NCI-H146 treated with DMSO at 0.1 percent for 48 hours (cell line): ENCODE measurements around the gene PLCB3.

Experiments used
- DNase-seq: peaks from one replicate; lab custom pipeline; 2025; ENCODE audit not compliant: unreplicated experiment; lab: John Stamatoyannopoulos, UW

The PLCB3 gene

DNA sequence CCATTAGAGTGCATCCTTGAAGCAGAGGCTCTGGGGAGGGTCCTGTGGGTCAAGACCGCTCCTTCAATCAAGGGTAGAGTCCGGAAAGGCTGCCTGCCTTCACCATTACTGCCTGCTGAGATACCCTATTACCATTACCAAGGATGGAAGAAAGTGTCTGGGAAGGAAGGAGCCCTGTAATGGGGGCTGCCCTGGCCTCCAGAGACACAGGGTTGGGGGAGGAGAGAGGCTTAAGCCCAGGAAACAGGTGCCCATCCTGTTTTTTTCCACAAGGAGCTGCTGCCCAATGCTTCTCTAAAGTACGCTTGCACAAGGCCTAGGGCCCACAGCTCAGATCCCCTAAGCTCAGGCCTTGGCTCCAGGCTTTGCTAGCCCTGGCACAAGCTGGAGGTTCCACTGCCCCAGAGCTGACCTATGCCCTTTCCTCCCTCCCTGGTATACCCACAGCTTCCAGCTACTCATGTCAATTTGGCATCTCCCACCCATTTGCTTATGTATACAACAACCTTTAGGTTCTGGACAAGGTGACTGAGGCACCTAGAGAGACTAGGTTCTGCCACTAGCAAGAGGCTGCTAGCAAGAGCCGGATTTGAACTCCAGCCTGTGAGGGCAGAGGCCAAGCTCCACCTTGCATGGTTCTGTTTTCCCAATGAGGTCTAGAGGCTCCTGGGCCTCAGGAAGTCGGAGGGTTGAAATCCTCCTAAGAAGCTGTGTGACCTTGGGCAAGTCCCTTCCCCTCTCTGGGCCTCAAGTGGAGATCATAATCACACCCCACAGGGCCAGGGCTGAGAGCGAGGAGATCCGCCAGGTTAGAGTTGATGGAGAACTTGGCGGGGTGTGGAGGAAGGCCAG, 1.5 kb upstream of the PLCB3 start:
- DNase-seq: no peak

DNA sequence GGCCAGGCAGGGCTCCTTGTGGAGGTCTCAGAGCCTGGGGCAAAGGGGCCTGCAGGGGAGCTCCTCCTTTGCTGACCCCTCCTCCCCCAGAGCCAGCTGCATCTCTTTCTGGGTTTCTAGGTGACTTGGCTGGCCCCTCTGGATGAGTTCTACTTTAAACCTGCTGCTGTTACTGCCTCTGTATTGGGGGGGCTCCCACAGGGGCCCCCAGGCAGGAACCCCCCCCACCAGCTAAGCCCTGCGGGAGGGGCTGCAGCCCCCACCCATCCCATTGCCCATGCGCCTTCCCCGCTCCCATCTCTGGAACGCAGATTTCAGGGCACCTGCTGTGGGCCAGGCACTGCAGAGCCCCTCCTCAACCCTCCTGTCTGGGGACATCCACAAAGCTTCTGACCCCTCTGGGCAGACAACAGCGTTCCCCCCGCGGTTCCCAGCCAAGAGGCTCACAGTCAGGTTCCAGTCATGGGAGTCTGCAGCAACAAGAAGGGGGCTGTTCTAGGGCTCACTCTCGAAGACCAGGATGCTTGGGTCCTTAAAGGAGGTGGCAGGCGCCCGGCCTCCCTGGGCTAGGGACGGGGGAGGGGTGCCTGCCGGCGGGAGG, 815 bp upstream of the PLCB3 start:
- DNase-seq: no peak

DNA sequence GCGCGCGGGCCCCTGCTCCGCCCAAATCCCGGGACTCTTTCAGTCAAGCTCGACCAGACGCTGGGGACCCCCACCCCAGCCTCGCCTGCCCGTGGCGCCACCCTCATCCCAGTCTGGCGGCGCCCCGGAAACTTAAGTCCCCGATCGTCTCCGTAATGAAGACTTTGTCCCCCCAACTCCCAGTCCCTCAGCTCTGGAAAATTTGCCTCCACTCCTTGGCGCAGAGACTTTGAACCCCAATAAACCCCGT, 348 bp downstream of the PLCB3 start:
- no peak for DNase-seq

- DNase-seq: no peak
Measured at GRCh38 chr11:64252003-64252872, 908 bp downstream of the PLCB3 start.

DNA sequence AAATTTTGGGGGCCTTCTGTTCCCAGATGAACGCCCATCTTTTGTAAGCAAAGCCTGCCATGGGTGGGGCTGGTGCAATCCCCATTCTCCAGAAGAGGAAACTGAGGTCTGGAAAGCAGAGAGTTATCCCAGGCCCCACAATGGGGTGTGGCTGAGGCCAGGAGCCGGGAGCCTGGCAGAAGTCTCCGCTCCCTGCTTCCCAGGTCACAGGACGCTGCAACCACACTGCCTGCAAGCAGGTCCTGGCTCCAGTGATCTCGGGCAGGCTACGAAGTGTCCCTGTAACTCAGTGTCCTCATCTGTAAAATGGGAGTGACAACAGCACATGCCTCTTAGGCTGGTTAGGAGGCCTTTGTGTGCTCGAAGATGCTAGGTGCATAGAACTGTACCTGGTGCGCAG, 1.7 kb downstream of the PLCB3 start:
- DNase-seq: no peak

DNA sequence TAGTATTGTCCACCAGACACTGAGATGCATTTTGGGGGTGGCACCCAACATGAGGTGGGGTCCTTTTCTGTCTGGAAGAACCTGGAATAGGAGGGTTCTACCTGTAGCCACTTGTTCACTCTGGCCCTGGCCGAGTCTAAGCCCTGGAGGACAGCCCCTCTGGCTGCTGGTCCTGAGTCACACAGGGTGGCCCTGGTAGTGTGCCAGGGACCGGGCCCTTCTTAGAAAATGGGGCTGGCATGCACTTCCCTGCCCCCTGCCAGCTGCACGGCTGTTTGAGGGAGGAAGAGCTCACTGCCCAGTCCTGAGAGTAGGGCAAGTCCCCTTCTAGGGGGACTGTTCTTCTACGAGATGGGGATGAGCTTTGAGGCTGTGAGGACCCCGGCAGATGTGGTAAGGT, 2.2 kb downstream of the PLCB3 start:
- no peak for DNase-seq

- no peak for DNase-seq
Measured at GRCh38 chr11:64254326-64254725, 3.0 kb downstream of the PLCB3 start.

- DNase-seq: no peak
Measured at GRCh38 chr11:64255135-64256128, 4.1 kb downstream of the PLCB3 start.

GRCh38 chr11:64256300-64256699, 5.0 kb downstream of the PLCB3 start:
- no peak for DNase-seq

- DNase-seq: no peak
Measured at GRCh38 chr11:64258356-64258755, 7.0 kb downstream of the PLCB3 start.

GRCh38 chr11:64258946-64259532, 7.7 kb downstream of the PLCB3 start:
- DNase-seq: no peak

DNA sequence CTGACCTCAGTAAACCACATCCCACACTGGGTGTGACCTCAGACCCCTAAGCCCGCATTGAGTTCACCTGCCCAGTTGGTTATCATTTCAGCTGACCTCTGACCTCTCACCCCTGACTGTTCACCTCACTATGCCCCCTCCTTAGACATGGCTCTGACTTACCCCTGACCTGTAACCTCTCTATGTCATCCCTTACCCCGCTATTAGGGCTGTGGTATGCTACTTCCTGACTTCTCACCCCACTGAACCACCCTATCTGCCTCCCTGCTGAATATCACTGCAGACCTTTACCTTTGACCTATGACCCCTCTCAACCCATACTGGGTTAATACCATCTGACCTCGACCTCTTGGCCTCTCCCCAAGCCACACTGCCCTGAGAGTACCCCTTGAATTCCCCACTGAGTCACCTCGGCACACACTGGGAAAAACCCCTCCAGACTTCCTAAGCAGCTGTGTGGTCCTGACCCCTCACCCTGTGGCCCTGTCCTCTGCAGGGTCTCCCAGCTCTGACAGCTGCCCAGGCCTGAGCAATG, 8.3 kb downstream of the PLCB3 start:
- no peak for DNase-seq

GRCh38 chr11:64260147-64260708, 8.9 kb downstream of the PLCB3 start:
- no peak for DNase-seq

GRCh38 chr11:64261556-64262080, 10.3 kb downstream of the PLCB3 start:
- DNase-seq: no peak

DNA sequence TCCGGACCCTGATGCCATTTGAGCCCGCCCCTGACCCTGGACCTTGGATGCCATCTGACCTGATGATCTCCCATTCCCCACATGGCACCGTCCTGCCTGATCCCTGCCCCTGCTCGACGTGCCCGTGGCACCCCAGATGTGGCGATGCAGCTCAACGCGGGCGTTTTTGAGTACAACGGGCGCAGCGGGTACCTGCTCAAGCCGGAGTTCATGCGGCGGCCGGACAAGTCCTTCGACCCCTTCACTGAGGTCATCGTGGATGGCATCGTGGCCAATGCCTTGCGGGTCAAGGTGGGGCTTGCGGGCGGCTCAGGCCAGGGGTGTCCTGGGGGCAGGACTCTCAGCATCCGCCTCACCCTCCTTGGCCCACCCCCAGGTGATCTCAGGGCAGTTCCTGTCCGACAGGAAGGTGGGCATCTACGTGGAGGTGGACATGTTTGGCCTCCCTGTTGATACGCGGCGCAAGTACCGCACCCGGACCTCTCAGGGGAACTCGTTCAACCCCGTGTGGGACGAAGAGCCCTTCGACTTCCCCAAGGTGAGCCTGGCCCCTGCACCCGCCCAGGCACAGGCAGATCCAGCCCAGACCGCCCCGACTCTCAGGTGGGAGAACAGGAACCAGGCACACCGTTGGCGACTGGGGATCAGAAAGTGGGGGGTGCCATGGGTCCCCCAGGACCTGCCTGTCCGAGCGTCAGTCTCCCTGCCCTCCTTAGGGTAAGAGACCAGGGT, 11.1 kb downstream of the PLCB3 start:
- DNase-seq: no peak

GRCh38 chr11:64263021-64263946, 12.0 kb downstream of the PLCB3 start:
- DNase-seq: no peak

DNA sequence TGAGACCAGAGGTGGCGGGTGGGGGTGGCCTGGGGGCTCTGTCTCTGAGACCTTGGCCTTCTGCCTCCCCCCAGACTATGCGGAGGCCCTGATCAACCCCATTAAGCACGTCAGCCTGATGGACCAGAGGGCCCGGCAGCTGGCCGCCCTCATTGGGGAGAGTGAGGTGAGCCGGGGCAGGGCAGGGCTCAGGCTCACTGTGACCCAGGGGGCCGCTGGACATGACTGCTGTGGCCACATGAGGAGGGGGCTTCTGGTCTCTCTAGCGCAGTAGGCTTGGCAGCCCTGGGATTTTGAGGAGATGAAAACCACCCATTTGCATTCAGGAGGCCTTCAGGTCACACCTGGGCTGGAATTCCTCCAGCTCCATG, 12.6 kb downstream of the PLCB3 start:
- no peak for DNase-seq

DNA sequence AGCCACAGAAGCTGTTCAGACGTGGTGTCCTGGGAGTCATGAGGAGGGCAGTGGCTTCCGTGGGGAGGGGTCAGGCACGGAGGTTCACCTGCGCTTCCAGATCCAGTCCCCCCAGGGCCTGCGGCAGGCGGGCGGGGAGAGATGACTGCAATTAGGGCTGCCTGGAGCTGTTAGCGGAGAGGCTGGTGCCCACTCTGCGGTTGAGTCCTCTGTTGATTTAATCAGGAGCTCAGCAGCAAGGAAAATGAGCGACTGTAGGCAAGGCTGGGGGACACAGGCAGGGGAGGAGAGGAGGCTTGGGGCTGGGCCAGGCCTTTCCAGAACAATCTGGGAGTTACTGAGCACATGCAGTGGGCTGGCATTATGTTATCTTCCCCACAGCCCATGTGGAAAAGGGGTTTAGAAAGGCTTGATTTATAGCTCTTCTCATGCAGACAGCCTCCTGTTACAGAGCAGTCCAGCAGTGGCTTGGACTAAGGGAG, 13.1 kb downstream of the PLCB3 start:
- no peak for DNase-seq
